ENCODE measurements around the gene PSMA8.
A peak's percentile ranks its signal among the peaks of the same experiment; 100 is the strongest.
"Not testable (repeated sequence)": the region's sequence is repeated elsewhere in the genome, so short reads cannot be mapped to it uniquely, and the experiment has no call there.

The PSMA8 gene

DNA sequence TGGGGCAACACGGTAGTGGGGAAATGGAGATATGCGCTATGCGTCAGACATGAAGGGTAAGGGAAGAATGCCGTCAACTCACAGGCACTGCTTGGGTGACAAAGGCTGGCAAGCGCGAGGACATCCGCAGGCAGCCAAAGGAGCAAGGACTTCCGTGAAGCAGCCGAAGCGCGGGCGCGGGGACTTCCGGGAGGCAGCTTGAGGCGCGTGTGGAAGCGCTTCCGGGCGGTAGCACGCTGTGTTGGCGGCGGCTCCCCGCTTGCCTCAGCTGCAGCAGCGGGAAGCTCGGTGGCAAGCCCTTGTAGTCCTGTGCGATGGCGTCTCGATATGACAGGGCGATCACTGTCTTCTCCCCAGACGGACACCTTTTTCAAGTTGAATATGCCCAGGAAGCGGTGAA is at the start of gene PSMA8:
Gene PSMA8, plus strand, starts transcription at position 218 of the 400 bp plus-strand sequence. Its CDS starts 97 bp downstream, at position 315.
- no peak for DNase-seq

DNA sequence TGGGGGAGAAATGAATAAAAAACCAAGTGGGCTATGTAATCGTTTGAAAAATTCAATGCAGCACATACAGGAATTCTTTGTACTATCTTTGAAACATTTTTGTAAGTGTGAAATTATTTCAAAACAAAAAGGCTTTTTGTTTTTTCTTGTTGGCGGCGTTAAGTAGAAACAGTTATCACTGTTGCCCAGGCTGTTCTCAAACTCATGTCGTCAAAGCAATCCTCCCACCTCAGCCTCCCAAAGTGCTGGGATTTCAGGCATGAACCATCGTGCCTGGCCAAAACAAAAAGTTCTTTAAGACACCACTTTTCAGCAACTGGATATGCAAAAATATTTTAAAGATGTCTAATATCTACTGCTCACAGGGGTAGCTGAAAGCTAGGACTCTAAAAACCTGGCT is 48.6 kb upstream of the PSMA8 start:
- no peak for DNase-seq

DNA sequence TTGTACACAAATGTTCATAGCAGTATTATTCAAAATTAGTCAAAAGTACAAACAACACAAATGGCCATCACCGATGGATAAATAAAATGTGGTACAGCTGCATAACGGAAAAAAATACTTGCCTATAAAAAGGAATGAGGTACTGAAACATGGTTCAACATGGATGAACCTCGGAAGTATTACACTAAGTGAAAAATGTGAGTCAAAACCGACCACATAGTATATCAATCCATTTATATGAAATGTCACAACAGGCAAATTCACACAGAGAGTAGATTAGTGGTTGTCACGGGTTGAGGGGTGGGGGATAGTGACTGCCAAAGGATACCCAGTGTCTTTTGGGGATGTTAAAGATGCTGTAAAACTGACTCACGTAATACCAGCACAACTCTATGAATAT is 46.7 kb upstream of the PSMA8 start:
- DNase-seq = no peak

- no peak for DNase-seq
These were observed 45.2 kb upstream of the PSMA8 start for GRCh38 chr18:26088487-26088886.

GRCh38 chr18:26089293-26090129 is 44.2 kb upstream of the PSMA8 start:
- DNase-seq = peak; percentile 53

GRCh38 chr18:26090130-26091046 is 43.3 kb upstream of the PSMA8 start, which contains the start of gene SS18:
Gene SS18 (minus strand): TSS chr18:26090613. CDS start chr18:26090569, 44 bp downstream.
- DNase-seq = peak; percentile 92

GRCh38 chr18:26091047-26091630 is 42.5 kb upstream of the PSMA8 start:
- no peak for DNase-seq

DNA sequence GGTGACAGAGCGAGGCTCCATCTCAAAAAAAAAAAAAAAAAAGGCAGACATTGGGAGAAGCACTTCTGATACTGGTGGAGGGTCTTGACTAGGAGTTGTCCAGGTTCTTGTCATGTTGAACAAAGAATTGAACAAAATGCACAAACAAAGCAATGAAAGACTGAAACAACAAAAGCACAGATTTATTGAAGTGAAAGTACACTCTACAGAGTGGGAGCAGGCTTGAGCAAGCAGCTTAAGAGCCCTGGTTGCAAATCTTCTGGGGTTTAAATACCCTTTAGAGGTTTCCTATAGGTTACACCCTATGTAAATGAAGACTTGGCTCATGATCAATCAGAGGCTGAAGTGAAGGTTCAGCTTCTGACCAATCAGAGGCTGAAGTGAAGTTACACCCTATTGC is 36.8 kb upstream of the PSMA8 start:
- DNase-seq = no peak

GRCh38 chr18:26097563-26097962 is 36.1 kb upstream of the PSMA8 start:
- no peak for DNase-seq

GRCh38 chr18:26103579-26103978 is 30.1 kb upstream of the PSMA8 start:
- no peak for DNase-seq

DNA sequence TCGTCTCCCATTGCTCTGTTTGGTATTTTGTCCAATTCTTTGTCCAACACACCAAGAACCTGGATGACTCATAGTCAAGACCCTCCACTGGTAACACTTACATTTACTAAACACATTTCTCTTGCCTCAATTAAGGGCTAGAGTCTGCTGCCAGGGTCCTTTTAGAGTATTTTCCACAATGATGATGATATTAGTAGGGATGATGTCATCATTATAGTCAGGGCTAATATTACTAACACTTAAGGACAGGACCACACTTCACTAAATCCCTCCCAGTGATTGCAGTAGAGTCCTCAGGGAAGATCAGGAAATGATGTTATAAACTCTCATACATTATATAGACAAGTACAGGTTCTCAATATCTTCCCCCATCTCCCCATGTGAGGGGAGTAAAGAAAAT is 29.6 kb upstream of the PSMA8 start:
- DNase-seq = no peak

DNA sequence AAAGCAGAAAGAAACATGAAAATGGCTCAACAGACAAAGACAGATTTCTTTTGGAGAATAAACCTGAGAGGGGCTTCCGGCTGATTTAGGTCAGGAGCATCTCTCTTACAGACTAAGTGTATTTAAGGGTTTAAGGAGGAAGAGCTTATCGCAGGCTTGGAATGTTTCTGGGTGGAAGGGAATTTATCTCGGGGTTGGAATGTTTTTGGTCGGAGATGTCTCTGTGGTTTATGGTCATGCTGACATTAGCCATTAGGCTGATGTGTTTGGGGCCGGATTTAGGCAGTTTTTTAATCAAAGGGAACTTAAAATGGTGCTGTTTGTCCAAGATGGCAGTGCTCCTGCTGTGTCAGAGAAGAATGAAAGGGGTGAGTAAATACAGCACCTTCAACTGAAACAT is 14.4 kb upstream of the PSMA8 start:
- DNase-seq = no peak

DNA sequence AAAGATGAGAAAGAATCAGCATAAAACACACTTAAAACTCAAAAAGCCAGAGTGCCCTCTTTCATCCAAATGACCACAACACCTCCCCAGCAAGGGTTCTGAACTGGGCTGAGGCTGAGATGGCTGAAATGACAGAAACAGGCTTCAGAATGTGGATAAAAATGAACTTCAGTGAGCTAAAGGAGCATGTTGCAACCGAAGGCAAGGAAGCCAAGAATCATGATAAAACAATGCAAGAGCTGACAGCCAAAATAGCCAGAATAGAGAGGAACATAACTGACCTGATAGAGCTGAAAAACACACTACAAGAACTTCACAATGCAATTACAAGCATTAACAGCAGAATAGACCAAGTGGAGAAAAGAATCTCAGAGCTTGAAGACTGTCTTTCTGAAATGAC is 12.2 kb upstream of the PSMA8 start:
- DNase-seq = no peak

- not testable (repeated sequence) for DNase-seq
These were observed 11.7 kb upstream of the PSMA8 start for GRCh38 chr18:26121994-26122393.

DNA sequence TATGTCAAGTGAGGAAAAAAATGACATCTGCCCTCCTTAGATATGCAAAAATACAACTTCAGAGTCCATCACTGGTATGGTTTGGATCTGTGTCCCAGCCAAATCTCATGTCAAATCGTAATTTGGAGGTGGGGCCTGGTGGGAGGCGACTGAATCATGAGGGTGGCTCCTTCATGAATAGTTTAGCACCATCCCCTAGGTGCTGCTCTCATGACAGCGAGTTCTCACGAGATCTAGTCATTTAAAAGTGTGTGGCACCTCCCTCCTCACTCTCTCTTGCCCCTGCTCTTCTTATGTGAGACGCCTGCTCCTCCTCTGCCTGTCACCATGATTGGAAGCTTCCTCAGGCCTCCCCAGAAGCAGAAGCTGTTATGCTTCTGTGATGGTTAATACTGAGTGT is 5.9 kb upstream of the PSMA8 start:
- no peak for DNase-seq

- not testable (repeated sequence) for DNase-seq
These were observed 5.5 kb upstream of the PSMA8 start for GRCh38 chr18:26128192-26128591.

GRCh38 chr18:26134107-26134506 is 438 bp downstream of the PSMA8 start:
- no peak for DNase-seq

DNA sequence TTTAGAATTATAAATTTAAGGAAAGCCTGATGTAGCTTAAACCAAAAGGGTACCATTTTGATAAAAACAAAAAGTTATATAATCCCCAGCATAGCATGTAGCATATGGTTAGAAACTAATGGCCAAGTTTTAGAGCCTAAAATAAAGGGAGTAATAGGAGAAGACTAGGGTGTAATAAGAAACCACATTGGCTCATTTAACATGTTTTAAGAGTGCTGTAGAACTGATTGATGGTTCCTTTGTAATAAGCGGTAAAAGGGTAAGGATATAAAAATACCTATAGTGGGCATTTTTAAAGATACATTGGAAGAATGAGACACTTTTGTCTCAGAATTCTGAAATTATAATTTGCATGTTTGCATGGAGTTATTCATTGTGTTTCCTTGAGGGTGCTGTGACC is 1.9 kb downstream of the PSMA8 start:
- DNase-seq = no peak

DNA sequence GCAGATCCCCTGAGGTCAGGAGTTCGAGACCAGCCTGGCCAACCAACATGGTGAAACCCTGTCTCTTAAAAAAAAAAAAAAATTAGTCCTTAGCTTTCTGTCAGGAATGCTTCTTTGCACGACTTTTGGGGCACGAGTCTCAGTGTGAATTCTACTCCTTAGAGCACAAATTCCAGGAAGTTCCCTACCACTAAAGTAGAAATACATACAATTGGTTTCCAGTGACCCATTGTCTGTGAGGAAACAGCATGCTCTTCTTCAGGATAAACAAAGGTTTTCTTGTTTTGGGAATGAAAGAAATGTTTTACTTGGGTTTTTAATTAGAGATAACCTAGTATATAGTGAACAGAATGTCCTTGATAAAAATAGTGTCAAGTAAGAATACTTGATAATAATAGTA is 23.7 kb downstream of the PSMA8 start:
- DNase-seq = no peak

DNA sequence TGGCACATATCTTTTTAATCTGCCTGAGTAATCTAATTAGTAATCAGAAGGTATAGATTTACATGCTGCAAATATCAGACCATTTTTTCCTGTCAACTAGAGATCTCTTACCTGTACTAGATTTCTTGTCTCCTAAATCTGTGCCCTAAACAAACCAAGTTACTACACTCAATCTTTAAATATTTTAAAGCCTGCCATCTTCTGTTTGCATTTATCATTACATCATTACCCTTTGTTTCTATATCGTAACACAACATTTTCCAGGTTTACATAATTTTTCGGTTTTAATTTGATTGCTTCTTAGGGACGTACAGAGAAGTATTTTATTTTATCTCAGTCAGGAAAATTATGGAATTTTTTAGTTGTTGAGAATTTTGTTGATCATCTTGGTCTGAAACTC is 25.7 kb downstream of the PSMA8 start:
- no peak for DNase-seq

GRCh38 chr18:26164571-26164970 is 30.9 kb downstream of the PSMA8 start:
- no peak for DNase-seq

DNA sequence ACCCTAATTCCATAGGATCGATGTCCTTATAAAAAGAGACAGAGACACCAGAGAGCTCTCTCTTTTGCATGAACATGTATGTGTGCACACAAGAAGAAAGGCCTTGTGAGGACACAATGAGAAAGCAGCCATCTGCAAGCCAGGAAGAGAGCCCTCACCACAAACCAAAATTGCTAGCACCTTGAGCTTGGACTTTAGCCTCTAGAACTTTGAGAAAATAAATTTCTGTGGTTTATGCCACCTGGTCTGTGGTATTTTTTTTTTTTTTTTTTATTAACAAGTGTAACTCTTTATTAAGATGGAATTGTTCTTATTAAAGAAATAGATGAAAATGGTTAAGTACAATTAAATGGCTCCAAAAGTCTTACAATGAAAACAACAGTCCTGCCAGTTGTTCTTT is 33.9 kb downstream of the PSMA8 start:
- DNase-seq = not testable (repeated sequence)

- no peak for DNase-seq
These were observed 41.8 kb downstream of the PSMA8 start for GRCh38 chr18:26175481-26175880.
